B cell (primary cell): ENCODE measurements around the gene ELF4. TPM values are rescaled to one million over a fixed set of nuclear protein-coding genes. Genes with fewer than 3 reads are reported as not detected.

ENCODE experiments used
- ATAC-seq: fragments of 200-7000 bp; cut with Tn5 transposase; one replicate; pipeline ENCODE4 v1.10.0; 2021; ENCODE audit warnings: low read depth, mild to moderate bottlenecking, moderate number of reproducible peaks, moderate library complexity
- CTCF ChIA-PET: fragments of 350-600 bp; sonication (Branson Sonifier 250); formaldehyde crosslinking; loops from one replicate; lab custom pipeline; 2021; ENCODE audit warnings: antibody characterized with exemption, inconsistent platforms; lab: Charles Lee
- POLR2A ChIA-PET: fragments of 350-600 bp; sonication (Branson Sonifier 250); formaldehyde crosslinking; loops from one replicate; lab custom pipeline; 2021; ENCODE audit warnings: antibody characterized with exemption; lab: Charles Lee
- DNase-seq: peaks from one replicate; pipeline ENCODE4 v3.0.0; 2013
- H2AFZ ChIP-seq: 2 replicates; pipeline ENCODE4 v1.6.1; 2012; ENCODE audit warnings: mild to moderate bottlenecking, low read depth, low read length; ENCODE audit not compliant: insufficient read depth, poor library complexity, severe bottlenecking
- H3K27ac ChIP-seq, 2 donors: 1 replicate in 1 of 2; 2 replicates in 1 of 2; pipeline ENCODE4 v1.5.1; 2012 to 2013; ENCODE audit warnings: low read length in 2 of 2, mild to moderate bottlenecking in 2 of 2, moderate library complexity in 1 of 2
- H3K27me3 ChIP-seq, 4 experiments: fragments of 200-600 bp in 1 of 4; sonication (generic) in 1 of 4; replicated peaks in 1 of 4; 1 replicate in 2 of 4; 2 replicates in 2 of 4; pipeline versions ENCODE4 v1.6.1 to v1.7.0; 2013 to 2016; ENCODE audit warnings: low read length in 3 of 4, mild to moderate bottlenecking in 2 of 4, mixed read lengths in 1 of 4, moderate library complexity in 1 of 4; ENCODE audit not compliant: insufficient read depth in 4 of 4, control insufficient read depth in 3 of 4; ENCODE audit errors: control extremely low read depth in 1 of 4
- H3K36me3 ChIP-seq, 2 experiments: replicated peaks in 1 of 2; 1 replicate in 1 of 2; 2 replicates in 1 of 2; pipeline versions ENCODE4 v1.6.1 to v1.7.1; 2013; ENCODE audit warnings: low read length in 1 of 2; ENCODE audit not compliant: insufficient read depth in 2 of 2, control insufficient read depth in 1 of 2; ENCODE audit errors: control extremely low read depth in 1 of 2, extremely low read depth in 1 of 2
- H3K4me1 ChIP-seq, 2 donors: fragments of 200-600 bp in 1 of 2; sonication (generic) in 1 of 2; 1 replicate in 1 of 2; 2 replicates in 1 of 2; pipeline versions ENCODE4 v1.5.1 to v1.6.1; 2013 to 2017; ENCODE audit warnings: low read length in 2 of 2; ENCODE audit not compliant: control insufficient read depth in 2 of 2, insufficient read depth in 2 of 2
- H3K4me2 ChIP-seq: replicated peaks from 2 replicates; pipeline ENCODE3; 2012; ENCODE audit warnings: mild to moderate bottlenecking, low read depth, low read length; ENCODE audit not compliant: poor library complexity, severe bottlenecking
- H3K4me3 ChIP-seq, 5 experiments: fragments of 200-600 bp in 1 of 5; sonication (generic) in 1 of 5; 1 replicate in 3 of 5; 2 replicates in 2 of 5; pipeline versions ENCODE4 v1.5.1 to v1.7.0; 2011 to 2016; ENCODE audit warnings: low read length in 4 of 5, mild to moderate bottlenecking in 4 of 5, low read depth in 2 of 5, control low read depth in 1 of 5, moderate library complexity in 1 of 5; ENCODE audit not compliant: insufficient read depth in 1 of 5; ENCODE audit errors: control extremely low read depth in 1 of 5, extremely low read depth in 1 of 5
- H3K79me2 ChIP-seq: fragments of 200-600 bp; sonication (generic); one replicate; pipeline ENCODE4 v1.6.0; 2016; ENCODE audit warnings: low read length; ENCODE audit not compliant: control insufficient read depth, insufficient read depth
- H3K9ac ChIP-seq: fragments of 200-600 bp; sonication (generic); 2 replicates; pipeline ENCODE4 v1.6.1; 2017; ENCODE audit warnings: mild to moderate bottlenecking, low read length, moderate library complexity
- H3K9me3 ChIP-seq, 3 donors: one replicate each; pipeline versions ENCODE4 v1.6.1 to v1.7.1; 2013; ENCODE audit warnings: low read length in 2 of 3; ENCODE audit not compliant: control insufficient read depth in 2 of 3, insufficient read depth in 1 of 3; ENCODE audit errors: control extremely low read depth in 1 of 3
- H4K20me1 ChIP-seq: 2 replicates; pipeline ENCODE4 v1.6.0; 2012; ENCODE audit warnings: mild to moderate bottlenecking, low read length; ENCODE audit not compliant: insufficient read depth, control insufficient read depth, poor library complexity, severe bottlenecking
- H3K27ac Mint-ChIP-seq: one replicate; pipeline ENCODE4 v1.8.0; 2021; ENCODE audit warnings: mixed read lengths
- H3K27me3 Mint-ChIP-seq: one replicate; pipeline ENCODE4 v1.8.0; 2021; ENCODE audit warnings: mixed read lengths
- H3K4me1 Mint-ChIP-seq: one replicate; pipeline ENCODE4 v1.8.0; 2021; ENCODE audit warnings: mixed read lengths
- H3K4me3 Mint-ChIP-seq: one replicate; pipeline ENCODE4 v1.8.0; 2021; ENCODE audit warnings: mixed read lengths
- H3K9me3 Mint-ChIP-seq: one replicate; pipeline ENCODE4 v1.8.0; 2022; ENCODE audit warnings: mixed read lengths; ENCODE audit not compliant: insufficient read depth
- CTCF ChIP-seq: fragments of 200-600 bp; IDR thresholded peaks from one replicate; pipeline ENCODE4 v1.8.0; 2022; ENCODE audit warnings: antibody characterized with exemption, mild to moderate bottlenecking
- EZH2 ChIP-seq: IDR thresholded peaks from 2 replicates; pipeline ENCODE4 v1.6.1; 2012; ENCODE audit warnings: borderline replicate concordance, low read depth, mild to moderate bottlenecking, moderate library complexity, low read length; ENCODE audit not compliant: insufficient read depth, poor library complexity, severe bottlenecking
- WGBS: methylation state at CpG from one replicate; pipeline ENCODE4 v1.1.5; 2013; ENCODE audit warnings: missing lambda C conversion rate; ENCODE audit not compliant: insufficient coverage; 5-methylcytosine and 5-hydroxymethylcytosine counted together
- intact Hi-C: fragments of 100-400 bp; cut with micrococcal nuclease; formaldehyde crosslinking; loops from one replicate; pipeline ENCODE4 v1.10.0; 2022
- polyA plus RNA-seq: library from polyadenylated mRNA; depleted of rRNA; stranded (reverse); fragments of >200 nt; gene quantifications from 2 replicates; pipeline ENCODE4 v1.2.3, GENCODE V29; 2012
- total RNA-seq, 2 donors: library from RNA; stranded (reverse); fragments of 120-200 nt in 1 of 2; gene quantifications; 1 replicate in 1 of 2; 2 replicates in 1 of 2; pipeline versions ENCODE4 v1.2.3 to v1.2.4, GENCODE V29; 2013 to 2022

Gene ELF4
- total and polyA plus RNA-seq, 2 donors (not counting 1 experiment from before 2014, with no cell fraction given) = 24.7 to 26.3 TPM

- peaks cover 63% of the 10 kb centered on the region for H3K79me2 ChIP-seq
These were observed 19.9 kb downstream of the ELF4 start for GRCh38 chrX:130090364-130090763.

More at GRCh38 chrX:130090364-130090763, 19.9 kb downstream of the ELF4 start:
- POLR2A ChIA-PET = interaction anchor here (0.7 kb wide), 2 partner anchors 61 to 304 kb away, joined by 3 to 4 read pairs; no protein-coding TSS in a partner anchor
- Histone ChIP-seq H3K36me3 (no peaks in the 10 kb centered on the region), H3K9ac (no peak overlapping the region), H3K4me2 (peak overlapping the region; percentile 47), H4K20me1 (peaks cover 11% of the 10 kb centered on the region), H3K4me1 (peaks cover 60 to 85% of the 10 kb centered on the region in 2 donors), H3K4me3 (no peak overlapping the region), H3K9me3 (no peaks in the 10 kb centered on the region), H3K27ac (peak overlapping the region in 1 of 2 donors; percentile 55), H3K27me3 (no peaks in the 10 kb centered on the region), H2AFZ (no peak overlapping the region)
- Mint-ChIP-seq H3K9me3 (no peaks in the 10 kb centered on the region), H3K27ac (peak overlapping the region; percentile 93), H3K4me3 (peak overlapping the region; percentile 77), H3K4me1 (peaks cover 65% of the 10 kb centered on the region), H3K27me3 (no peaks in the 10 kb centered on the region)
- CTCF ChIA-PET = interaction anchor here (0.6 kb wide), 1 partner anchor 105 kb away, joined by 4 read pairs; no protein-coding TSS in a partner anchor
- intact Hi-C loops = no loop called here
- TF ChIP-seq EZH2 (no peak), CTCF (no peak)
- ATAC-seq (no peak), DNase-seq (no peak)
- 0% methylated on average over 1 of the region's 3 CpGs for whole genome bisulfite sequencing
